ENCODE measurements around the gene SH3PXD2B. TPM values are rescaled to one million over a fixed set of nuclear protein-coding genes. Genes with fewer than 3 reads are reported as not detected.

SH3PXD2B gene
- total and polyA plus RNA-seq, 2 donors (not counting 1 experiment from before 2014, with no cell fraction given): not detected

- H3K27ac ChIP-seq (ENCODE audit: low read length in 2 of 2): no peak overlapping the region
- peaks cover 0 to 7% (median 0%) of the 10 kb centered on the region in 3 donors for H3K9me3 ChIP-seq (ENCODE audit: control extremely low read depth in 1 of 3, control insufficient read depth in 2 of 3, insufficient read depth in 1 of 3, low read length in 2 of 3)
- no peaks in the 10 kb centered on the region for H3K4me1 Mint-ChIP-seq
- H4K20me1 ChIP-seq (ENCODE audit: control insufficient read depth, insufficient read depth, low read length, poor library complexity, severe bottlenecking): no peaks in the 10 kb centered on the region
- no peak overlapping the region for H3K4me3 ChIP-seq (ENCODE audit: control extremely low read depth in 1 of 5, extremely low read depth in 1 of 5, insufficient read depth in 1 of 5, low read depth in 2 of 5, low read length in 4 of 5)
- H3K27me3 Mint-ChIP-seq: peaks cover 4% of the 10 kb centered on the region
- H3K79me2 ChIP-seq (ENCODE audit: control insufficient read depth, insufficient read depth, low read length): no peaks in the 10 kb centered on the region
- DNase-seq (no peak), ATAC-seq (ENCODE audit: low read depth) (no peak)
- H3K9me3 Mint-ChIP-seq (ENCODE audit: insufficient read depth): peaks cover 3% of the 10 kb centered on the region
- TF ChIP-seq CTCF (IDR thresholded peaks at IDR 0.05) (no peak), EZH2 (IDR thresholded peaks at IDR 0.05; ENCODE audit: borderline replicate concordance, insufficient read depth, low read depth, low read length, poor library complexity, severe bottlenecking) (no peak)
- 52% methylated on average over 6 of the region's 13 CpGs for WGBS (ENCODE audit: insufficient coverage)
- no peak overlapping the region for H2AFZ ChIP-seq (ENCODE audit: insufficient read depth, low read depth, low read length, poor library complexity, severe bottlenecking)
- H3K36me3 ChIP-seq (replicated peaks in 1 of 2; ENCODE audit: control extremely low read depth in 1 of 2, control insufficient read depth in 1 of 2, extremely low read depth in 1 of 2, insufficient read depth in 2 of 2, low read length in 1 of 2): no peaks in the 10 kb centered on the region
- no peak overlapping the region for H3K4me2 ChIP-seq (replicated peaks; ENCODE audit: low read depth, low read length, poor library complexity, severe bottlenecking)
- H3K9ac ChIP-seq (ENCODE audit: low read length): no peak overlapping the region
- no peak overlapping the region for H3K27ac Mint-ChIP-seq
- ChIA-PET CTCF (no interaction called here), POLR2A (no interaction called here)
- no peaks in the 10 kb centered on the region for H3K27me3 ChIP-seq (replicated peaks in 1 of 4; ENCODE audit: control extremely low read depth in 1 of 4, control insufficient read depth in 3 of 4, insufficient read depth in 4 of 4, low read length in 3 of 4)
- no peaks in the 10 kb centered on the region for H3K4me1 ChIP-seq (ENCODE audit: control insufficient read depth in 2 of 2, insufficient read depth in 2 of 2, low read length in 2 of 2)
- intact Hi-C loops (cut with micrococcal nuclease): no loop called here
- no peak overlapping the region for H3K4me3 Mint-ChIP-seq
Observed at GRCh38 chr5:172412724-172413286, 41.5 kb downstream of the SH3PXD2B start.

GRCh38 chr5:172411484-172412072, 42.7 kb downstream of the SH3PXD2B start:
- Mint-ChIP-seq H3K27me3 (peaks cover 4% of the 10 kb centered on the region), H3K9me3 (ENCODE audit: insufficient read depth) (peaks cover 3% of the 10 kb centered on the region), H3K27ac (no peak overlapping the region), H3K4me3 (no peak overlapping the region), H3K4me1 (no peaks in the 10 kb centered on the region)
- peaks cover 0 to 6% (median 0%) of the 10 kb centered on the region in 4 experiments for H3K27me3 ChIP-seq (replicated peaks in 1 of 4; ENCODE audit: control extremely low read depth in 1 of 4, control insufficient read depth in 3 of 4, insufficient read depth in 4 of 4, low read length in 3 of 4)
- no peak overlapping the region for H3K27ac ChIP-seq (ENCODE audit: low read length in 2 of 2)
- ATAC-seq (ENCODE audit: low read depth) (no peak), DNase-seq (no peak)
- H3K9ac ChIP-seq (ENCODE audit: low read length): no peak overlapping the region
- WGBS (ENCODE audit: insufficient coverage): 80% methylated on average over 1 of the region's 7 CpGs
- no peaks in the 10 kb centered on the region for H4K20me1 ChIP-seq (ENCODE audit: control insufficient read depth, insufficient read depth, low read length, poor library complexity, severe bottlenecking)
- H3K4me2 ChIP-seq (replicated peaks; ENCODE audit: low read depth, low read length, poor library complexity, severe bottlenecking): no peak overlapping the region
- H3K36me3 ChIP-seq (replicated peaks in 1 of 2; ENCODE audit: control extremely low read depth in 1 of 2, control insufficient read depth in 1 of 2, extremely low read depth in 1 of 2, insufficient read depth in 2 of 2, low read length in 1 of 2): no peaks in the 10 kb centered on the region
- ChIA-PET POLR2A (no interaction called here), CTCF (interaction anchor here (0.6 kb wide), 1 partner anchor 1650 kb away, joined by 3 read pairs; no protein-coding TSS in a partner anchor)
- TF ChIP-seq CTCF (IDR thresholded peaks at IDR 0.05) (no peak), EZH2 (IDR thresholded peaks at IDR 0.05; ENCODE audit: borderline replicate concordance, insufficient read depth, low read depth, low read length, poor library complexity, severe bottlenecking) (no peak)
- no peaks in the 10 kb centered on the region for H3K4me1 ChIP-seq (ENCODE audit: control insufficient read depth in 2 of 2, insufficient read depth in 2 of 2, low read length in 2 of 2)
- intact Hi-C loops (cut with micrococcal nuclease): no loop called here
- no peaks in the 10 kb centered on the region for H3K79me2 ChIP-seq (ENCODE audit: control insufficient read depth, insufficient read depth, low read length)
- peaks cover 0 to 4% (median 0%) of the 10 kb centered on the region in 3 donors for H3K9me3 ChIP-seq (ENCODE audit: control extremely low read depth in 1 of 3, control insufficient read depth in 2 of 3, insufficient read depth in 1 of 3, low read length in 2 of 3)
- no peak overlapping the region for H3K4me3 ChIP-seq (ENCODE audit: control extremely low read depth in 1 of 5, extremely low read depth in 1 of 5, insufficient read depth in 1 of 5, low read depth in 2 of 5, low read length in 4 of 5)
- no peak overlapping the region for H2AFZ ChIP-seq (ENCODE audit: insufficient read depth, low read depth, low read length, poor library complexity, severe bottlenecking)

All from B cell (primary cell).